OCI-LY7 (cell line): ENCODE results near the gene AGAP5. TPM values are rescaled to one million over a fixed set of nuclear protein-coding genes. Genes with fewer than 3 reads are reported as not detected.
"Not testable (repeated sequence)": the region's sequence is repeated elsewhere in the genome, so short reads cannot be mapped to it uniquely, and the experiment has no call there.

Experiments
- BruUV-seq: library from RNA; stranded (reverse); fragments of 400-500 nt; replicated peaks from 2 replicates; lab custom pipeline; 2021; lab: Mats Ljungman, UMichigan
- CTCF ChIA-PET: fragments of 300-600 bp; sonication (Branson Sonifier 250); formaldehyde crosslinking; loops from one replicate; lab custom pipeline; 2022; ENCODE audit warnings: antibody characterized with exemption; ENCODE audit not compliant: unreplicated experiment; lab: Charles Lee
- POLR2A ChIA-PET: fragments of 300-600 bp; sonication (Branson Sonifier 250); formaldehyde crosslinking; loops from one replicate; lab custom pipeline; 2022; ENCODE audit warnings: antibody characterized with exemption; lab: Charles Lee
- DNase-seq: peaks from one replicate; pipeline ENCODE4 v3.0.0-alpha.2; 2015; ENCODE audit warnings: low spot score
- H2AFZ ChIP-seq: fragments of 200-600 bp; sonication (generic), shearing (Covaris generic); 2 replicates; pipeline ENCODE4 v1.6.1; 2014; ENCODE audit warnings: mild to moderate bottlenecking, antibody characterized with exemption, low read length, moderate library complexity
- H3K27ac ChIP-seq: fragments of 200-600 bp; sonication (generic); 2 replicates; pipeline ENCODE4 v1.5.1; 2014; ENCODE audit warnings: mixed run types, low read depth, mild to moderate bottlenecking, moderate library complexity, low read length, inconsistent platforms; ENCODE audit not compliant: poor library complexity, severe bottlenecking
- H3K36me3 ChIP-seq: fragments of 200-600 bp; sonication (generic); 2 replicates; pipeline ENCODE4 v1.6.1; 2014; ENCODE audit warnings: mild to moderate bottlenecking, antibody characterized with exemption, low read length, moderate library complexity, mixed read lengths; ENCODE audit not compliant: insufficient read depth
- H3K4me1 ChIP-seq: fragments of 200-600 bp; sonication (generic); 2 replicates; pipeline ENCODE4 v1.5.1; 2014; ENCODE audit warnings: mild to moderate bottlenecking, low read length; ENCODE audit not compliant: insufficient read depth, poor library complexity, severe bottlenecking
- H3K4me2 ChIP-seq: fragments of 200-600 bp; sonication (generic); 2 replicates; pipeline ENCODE4 v1.6.1; 2014; ENCODE audit warnings: mild to moderate bottlenecking, low read length
- H3K4me3 ChIP-seq: fragments of 200-600 bp; sonication (generic); 2 replicates; pipeline ENCODE4 v1.5.1; 2014; ENCODE audit warnings: mild to moderate bottlenecking, low read depth, low read length; ENCODE audit not compliant: poor library complexity, severe bottlenecking
- H3K79me2 ChIP-seq: fragments of 200-600 bp; sonication (generic); 2 replicates; pipeline ENCODE4 v1.6.1; 2016; ENCODE audit warnings: low read depth, mild to moderate bottlenecking, low read length, moderate library complexity, mixed read lengths; ENCODE audit not compliant: insufficient read depth
- H3K9me2 ChIP-seq: fragments of 200-600 bp; sonication (generic); 2 replicates; pipeline ENCODE4 v1.6.1; 2016; ENCODE audit warnings: mild to moderate bottlenecking, low read length, mixed read lengths; ENCODE audit not compliant: insufficient read depth
- H3K9me3 ChIP-seq: fragments of 200-600 bp; sonication (generic); 2 replicates; pipeline ENCODE4 v1.6.1; 2014; ENCODE audit warnings: mild to moderate bottlenecking, mixed run types, low read length, mixed read lengths
- H4K20me1 ChIP-seq: fragments of 200-600 bp; sonication (generic); 2 replicates; pipeline ENCODE4 v1.6.1; 2014; ENCODE audit warnings: mild to moderate bottlenecking, antibody characterized with exemption, low read length, moderate library complexity, mixed read lengths; ENCODE audit not compliant: insufficient read depth
- EZH2phosphoT487 ChIP-seq: fragments of 200-600 bp; sonication (generic); IDR thresholded peaks from 2 replicates; pipeline ENCODE4 v1.6.1; 2018; ENCODE audit warnings: low read depth, borderline replicate concordance, mild to moderate bottlenecking, mixed run types, antibody characterized with exemption, low read length, moderate library complexity, mixed read lengths
- intact Hi-C: fragments of 100-400 bp; cut with micrococcal nuclease; formaldehyde crosslinking; loops from one replicate; pipeline ENCODE4 v1.10.0; 2022; ENCODE audit not compliant: unreplicated experiment
- total RNA-seq, 2 experiments: library from RNA; depleted of rRNA in 1 of 2; stranded (reverse); fragments of >200 nt in 1 of 2; shearing (Covaris generic) in 1 of 2; gene quantifications; 2 replicates each; pipeline ENCODE4 v1.2.3, GENCODE V29; 2014 to 2022
- TF ChIP-seq, protein P1 (sequence below): fragments of 200-600 bp; sonication (generic); conservative IDR thresholded peaks from 2 replicates; pipeline ENCODE4 v1.5.1; 2014; ENCODE audit warnings: mild to moderate bottlenecking, antibody characterized with exemption, low read length, moderate library complexity, mixed read lengths

AGAP5 gene
- total RNA-seq, 2 experiments from 2014 or later = 4.6 to 9.9 TPM

DNA sequence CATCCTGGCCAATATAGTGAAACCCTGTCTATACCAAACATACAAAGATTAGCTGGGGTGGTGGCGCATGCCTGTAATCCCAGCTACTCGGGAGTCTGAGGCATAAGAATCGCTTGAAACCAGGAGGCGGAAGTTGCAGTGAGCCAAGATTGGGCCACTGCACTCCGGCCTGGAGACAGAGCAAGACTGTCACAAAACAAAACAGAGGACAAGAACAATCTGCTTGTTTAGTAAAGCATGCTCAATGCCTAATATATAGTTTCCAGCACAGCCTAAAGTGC, 44.5 kb upstream of the AGAP5 start:
- ChIA-PET CTCF (interaction anchor here (0.5 kb wide), 1 partner anchor 39 kb away, joined by 3 read pairs; the partner anchor contains the start of gene CHCHD1), POLR2A (interaction anchor here (0.9 to 2.9 kb wide), 3 partner anchors 12 to 522 kb away, joined by 4 to 15 read pairs (median 5); no protein-coding TSS in a partner anchor)
- Histone ChIP-seq H3K27ac (no peak overlapping the region), H2AFZ (no peak overlapping the region), H3K36me3 (peaks cover 33% of the 10 kb centered on the region), H3K79me2 (peaks cover 39% of the 10 kb centered on the region), H3K9me3 (no peaks in the 10 kb centered on the region), H4K20me1 (no peaks in the 10 kb centered on the region; the same call in 1 of the 2 replicates), H3K4me1 (peaks cover 23% of the 10 kb centered on the region), H3K9me2 (no peaks in the 10 kb centered on the region), H3K4me2 (peak overlapping the region; percentile 96; the same call in 1 of the 2 replicates), H3K4me3 (no peak overlapping the region)
- no peak for DNase-seq
- TF ChIP-seq EZH2phosphoT487 = no peak
- TF ChIP-seq, protein P1, sequence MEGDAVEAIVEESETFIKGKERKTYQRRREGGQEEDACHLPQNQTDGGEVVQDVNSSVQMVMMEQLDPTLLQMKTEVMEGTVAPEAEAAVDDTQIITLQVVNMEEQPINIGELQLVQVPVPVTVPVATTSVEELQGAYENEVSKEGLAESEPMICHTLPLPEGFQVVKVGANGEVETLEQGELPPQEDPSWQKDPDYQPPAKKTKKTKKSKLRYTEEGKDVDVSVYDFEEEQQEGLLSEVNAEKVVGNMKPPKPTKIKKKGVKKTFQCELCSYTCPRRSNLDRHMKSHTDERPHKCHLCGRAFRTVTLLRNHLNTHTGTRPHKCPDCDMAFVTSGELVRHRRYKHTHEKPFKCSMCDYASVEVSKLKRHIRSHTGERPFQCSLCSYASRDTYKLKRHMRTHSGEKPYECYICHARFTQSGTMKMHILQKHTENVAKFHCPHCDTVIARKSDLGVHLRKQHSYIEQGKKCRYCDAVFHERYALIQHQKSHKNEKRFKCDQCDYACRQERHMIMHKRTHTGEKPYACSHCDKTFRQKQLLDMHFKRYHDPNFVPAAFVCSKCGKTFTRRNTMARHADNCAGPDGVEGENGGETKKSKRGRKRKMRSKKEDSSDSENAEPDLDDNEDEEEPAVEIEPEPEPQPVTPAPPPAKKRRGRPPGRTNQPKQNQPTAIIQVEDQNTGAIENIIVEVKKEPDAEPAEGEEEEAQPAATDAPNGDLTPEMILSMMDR = no peak
- intact Hi-C loops = loop anchor here (2.0 kb wide), 1 partner anchor 68 kb away; the partner anchor contains the start of gene NDST2
- no TSS peak for BruUV-seq

DNA sequence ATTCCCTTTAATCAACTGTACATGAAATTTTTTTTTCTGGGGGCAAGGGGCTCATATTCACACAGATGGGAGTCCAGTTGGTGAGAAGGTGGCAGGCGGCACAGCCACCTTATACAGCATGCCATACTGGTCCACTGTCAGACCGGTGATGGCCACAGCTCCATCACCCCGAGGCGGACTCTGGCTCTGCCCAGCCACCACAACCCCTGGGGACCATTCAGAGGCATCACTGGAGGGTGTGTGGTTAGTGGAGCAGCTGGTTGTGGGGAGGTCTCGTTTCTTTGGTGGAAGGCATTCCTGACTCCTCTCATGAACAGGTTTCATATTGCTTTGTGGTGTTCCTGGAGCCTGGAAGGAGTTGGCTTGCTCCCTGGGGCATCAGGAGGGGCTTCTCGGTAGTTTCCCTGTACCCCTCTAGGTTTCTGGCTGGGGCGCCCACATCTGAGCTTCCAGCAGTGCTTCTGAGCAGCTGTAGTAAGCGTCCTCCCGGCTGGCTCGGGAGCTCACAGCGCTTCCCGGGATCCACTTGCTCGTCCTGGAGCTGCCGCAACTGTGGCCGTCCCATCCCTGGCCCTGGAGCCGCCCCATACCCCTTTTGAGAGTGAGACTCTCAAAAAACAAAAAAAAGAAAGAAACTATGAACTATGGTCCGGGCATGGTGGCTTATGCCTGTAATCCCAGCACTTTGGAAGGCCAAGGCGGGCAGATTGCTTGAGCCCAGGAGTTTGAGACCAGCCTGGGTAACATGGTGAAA, 42.8 kb upstream of the AGAP5 start:
- DNase-seq, H4K20me1 ChIP-seq, H3K9me2 ChIP-seq, H2AFZ ChIP-seq, BruUV-seq, H3K4me2 ChIP-seq, H3K9me3 ChIP-seq, intact Hi-C loops, H3K27ac ChIP-seq, CTCF ChIA-PET, H3K4me3 ChIP-seq: not testable (repeated sequence)
- Histone ChIP-seq H3K36me3 (peaks cover 29% of the 10 kb centered on the region; the same call in 1 of the 2 replicates), H3K4me1 (peaks cover 19% of the 10 kb centered on the region), H3K79me2 (peaks cover 29% of the 10 kb centered on the region)
- POLR2A ChIA-PET = interaction anchor here (0.6 to 1.6 kb wide), 3 partner anchors 11 to 494 kb away, joined by 3 to 10 read pairs (median 5); partner anchors contain the start of gene DNAJC9

DNA sequence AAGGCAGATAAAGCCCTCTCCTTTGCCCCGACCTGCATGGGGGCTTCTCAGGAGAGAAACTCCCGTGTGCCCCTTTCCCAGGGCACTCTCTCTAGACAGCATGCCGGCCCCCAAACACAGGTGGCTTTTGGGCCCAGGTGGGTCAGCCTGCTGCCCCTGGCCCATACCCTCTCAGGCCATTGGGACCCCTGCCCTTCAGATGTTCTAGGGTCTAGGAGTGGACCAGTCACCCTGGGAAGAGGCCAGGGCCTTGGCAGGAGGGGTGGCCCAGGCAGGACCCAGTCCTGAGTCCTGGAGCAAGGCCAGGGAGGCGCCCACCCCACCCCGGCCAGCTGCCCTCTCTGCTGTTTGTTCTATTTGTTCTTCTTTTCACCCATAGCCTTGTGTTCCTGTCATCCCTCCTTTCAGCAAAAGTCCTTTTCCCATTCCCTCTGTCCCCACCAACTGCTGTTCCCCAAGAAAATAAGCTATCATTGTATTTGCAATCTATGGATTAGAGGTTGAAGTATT, 36.9 kb upstream of the AGAP5 start:
- H3K27ac ChIP-seq = no peak overlapping the region
- no peak overlapping the region for H2AFZ ChIP-seq
- ChIA-PET CTCF (no interaction called here), POLR2A (interaction anchor here (0.5 kb wide), 1 partner anchor 413 kb away, joined by 3 read pairs; no protein-coding TSS in a partner anchor)
- H4K20me1 ChIP-seq = no peaks in the 10 kb centered on the region
- peaks cover 21% of the 10 kb centered on the region for H3K36me3 ChIP-seq
- TF ChIP-seq EZH2phosphoT487 = no peak
- TF ChIP-seq, protein P1 = no peak
- peaks cover 10% of the 10 kb centered on the region for H3K4me1 ChIP-seq
- peaks cover 18% of the 10 kb centered on the region for H3K79me2 ChIP-seq
- intact Hi-C loops = no loop called here
- no peaks in the 10 kb centered on the region for H3K9me2 ChIP-seq
- H3K9me3 ChIP-seq = no peaks in the 10 kb centered on the region
- H3K4me2 ChIP-seq = no peak overlapping the region
- no peak for DNase-seq
- H3K4me3 ChIP-seq = no peak overlapping the region
- BruUV-seq = no TSS peak
